Astrocyte of the cerebellum (primary cell): ENCODE results near the gene MS4A12.
"Not testable (repeated sequence)": the region's sequence is repeated elsewhere in the genome, so short reads cannot be mapped to it uniquely, and the experiment has no call there.

ENCODE experiments used
- DNase-seq: peaks from one replicate; pipeline ENCODE4 v3.0.0-alpha.2; 2011; ENCODE audit warnings: low read depth
- H3K4me3 ChIP-seq: 2 replicates; pipeline ENCODE4 v1.5.1; 2011; ENCODE audit warnings: mild to moderate bottlenecking, low read depth, low read length, moderate library complexity
- in situ Hi-C: cut with HindIII; loops from 2 replicates; pipeline ENCODE4 v1.10.0; 2017; ENCODE audit warnings: low sequenced_read_pairs
- TF ChIP-seq, protein P1 (sequence below): IDR thresholded peaks from 2 replicates; pipeline ENCODE4 v1.5.1; 2012; ENCODE audit warnings: low read length, low read depth, moderate library complexity, mild to moderate bottlenecking; ENCODE audit errors: missing control alignments

Gene MS4A12

GRCh38 chr11:60498399-60498798, 5.8 kb downstream of the MS4A12 start:
- H3K4me3 ChIP-seq = no peak overlapping the region
- in situ Hi-C loops = no loop called here
- TF ChIP-seq, protein P1, sequence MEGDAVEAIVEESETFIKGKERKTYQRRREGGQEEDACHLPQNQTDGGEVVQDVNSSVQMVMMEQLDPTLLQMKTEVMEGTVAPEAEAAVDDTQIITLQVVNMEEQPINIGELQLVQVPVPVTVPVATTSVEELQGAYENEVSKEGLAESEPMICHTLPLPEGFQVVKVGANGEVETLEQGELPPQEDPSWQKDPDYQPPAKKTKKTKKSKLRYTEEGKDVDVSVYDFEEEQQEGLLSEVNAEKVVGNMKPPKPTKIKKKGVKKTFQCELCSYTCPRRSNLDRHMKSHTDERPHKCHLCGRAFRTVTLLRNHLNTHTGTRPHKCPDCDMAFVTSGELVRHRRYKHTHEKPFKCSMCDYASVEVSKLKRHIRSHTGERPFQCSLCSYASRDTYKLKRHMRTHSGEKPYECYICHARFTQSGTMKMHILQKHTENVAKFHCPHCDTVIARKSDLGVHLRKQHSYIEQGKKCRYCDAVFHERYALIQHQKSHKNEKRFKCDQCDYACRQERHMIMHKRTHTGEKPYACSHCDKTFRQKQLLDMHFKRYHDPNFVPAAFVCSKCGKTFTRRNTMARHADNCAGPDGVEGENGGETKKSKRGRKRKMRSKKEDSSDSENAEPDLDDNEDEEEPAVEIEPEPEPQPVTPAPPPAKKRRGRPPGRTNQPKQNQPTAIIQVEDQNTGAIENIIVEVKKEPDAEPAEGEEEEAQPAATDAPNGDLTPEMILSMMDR = no peak
- no peak for DNase-seq

DNA sequence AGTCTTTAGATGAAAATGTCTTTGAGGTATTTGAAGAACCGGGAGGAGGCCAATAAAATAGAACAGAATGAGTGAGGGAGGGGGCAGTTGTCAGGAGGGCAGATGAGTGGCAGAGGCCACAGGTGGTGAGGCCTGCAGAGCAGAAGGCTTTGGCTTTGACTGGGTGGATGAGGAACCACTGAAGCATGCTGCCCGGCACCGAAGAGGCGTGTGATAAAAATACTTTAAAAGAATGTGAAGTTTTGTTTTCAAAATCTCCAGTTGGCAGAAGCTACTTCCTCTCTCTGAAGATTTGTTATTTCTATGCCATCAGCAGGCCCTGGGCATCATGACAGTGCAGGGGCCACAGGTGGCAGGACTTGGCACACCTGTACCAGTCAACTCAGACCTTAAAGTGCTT, 6.3 kb downstream of the MS4A12 start:
- TF ChIP-seq, protein P1 = no peak
- in situ Hi-C loops = no loop called here
- H3K4me3 ChIP-seq = no peak overlapping the region
- DNase-seq = no peak

- TF ChIP-seq, protein P1 = no peak
- no peak for DNase-seq
- H3K4me3 ChIP-seq = no peak overlapping the region
- in situ Hi-C loops = no loop called here
Observed at GRCh38 chr11:60500276-60500910, 7.8 kb downstream of the MS4A12 start.

DNA sequence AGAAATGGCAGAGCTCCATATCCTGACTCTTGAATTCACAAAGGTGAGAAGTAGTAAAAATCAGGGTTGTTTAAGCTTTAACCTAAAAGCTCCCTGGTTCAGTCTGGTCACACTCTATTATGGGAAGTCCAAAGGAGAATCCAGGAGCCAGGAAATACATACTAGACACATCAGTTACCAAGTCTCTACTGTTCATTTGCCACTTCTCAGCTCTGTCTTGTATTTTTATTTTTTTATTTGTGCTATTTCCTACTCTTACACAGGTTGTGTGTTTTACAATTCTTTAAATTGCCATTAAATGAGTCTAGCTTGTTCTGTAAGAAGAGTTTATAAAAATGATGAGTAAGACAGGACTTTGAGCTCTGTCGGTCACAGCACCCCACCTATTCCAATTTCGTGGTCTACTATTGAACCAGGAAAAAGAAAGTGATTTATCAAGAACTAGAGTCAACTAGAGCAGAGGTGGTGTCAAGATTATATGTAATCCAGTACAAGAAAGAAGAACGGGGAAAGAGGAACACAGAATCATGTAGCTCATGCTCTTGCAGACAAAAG, 9.7 kb downstream of the MS4A12 start:
- in situ Hi-C loops = no loop called here
- TF ChIP-seq, protein P1 = no peak
- DNase-seq = no peak
- H3K4me3 ChIP-seq = no peak overlapping the region

GRCh38 chr11:60504219-60504905, 11.8 kb downstream of the MS4A12 start:
- TF ChIP-seq, protein P1 = no peak
- in situ Hi-C loops = no loop called here
- no peak overlapping the region for H3K4me3 ChIP-seq
- no peak for DNase-seq

GRCh38 chr11:60509609-60510008, 17.0 kb downstream of the MS4A12 start:
- H3K4me3 ChIP-seq, DNase-seq, in situ Hi-C loops: not testable (repeated sequence)

GRCh38 chr11:60510209-60510608, 17.6 kb downstream of the MS4A12 start:
- DNase-seq, H3K4me3 ChIP-seq, in situ Hi-C loops: not testable (repeated sequence)
